Skeletal muscle cell (primary cell): ENCODE results near the gene CBX6.
A peak's percentile ranks its signal among the peaks of the same experiment; 100 is the strongest.
"Not testable (repeated sequence)": the region's sequence is repeated elsewhere in the genome, so short reads cannot be mapped to it uniquely, and the experiment has no call there.

Experiments
- DNase-seq: peaks from one replicate; pipeline ENCODE4 v3.0.0-alpha.2; 2010; ENCODE audit warnings: low read depth
- H3K4me3 ChIP-seq: 2 replicates; pipeline ENCODE4 v1.5.1; 2011; ENCODE audit warnings: low read depth, mild to moderate bottlenecking, control low read depth, low read length, moderate library complexity

The CBX6 gene

GRCh38 chr22:38872172-38872830 is at the start of gene CBX6:
Gene CBX6, minus strand, starts transcription at chr22:38872216. Its CDS starts 26 bp downstream, at chr22:38872190.
- DNase-seq = peak; percentile 72

DNA sequence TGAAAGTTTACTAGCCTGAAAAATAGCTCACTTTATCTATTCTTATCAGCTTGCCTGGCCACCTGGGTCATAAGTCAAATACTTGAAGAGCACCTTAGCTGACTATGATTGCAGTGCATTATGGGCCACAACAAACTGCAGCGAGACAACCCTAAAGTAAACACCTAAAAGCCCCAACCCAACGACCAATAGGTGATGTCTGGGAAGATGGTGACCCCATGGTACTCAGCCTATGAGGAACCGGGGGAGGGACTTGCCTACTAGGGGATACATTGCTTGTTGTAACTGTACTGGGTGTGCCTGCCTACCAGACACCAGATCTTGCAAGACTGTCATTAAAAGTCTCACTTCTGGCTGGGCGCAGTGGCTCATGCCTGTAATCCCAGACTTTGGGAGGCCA is 49.8 kb upstream of the CBX6 start:
- no peak for DNase-seq
- H3K4me3 ChIP-seq = no peak overlapping the region

More at GRCh38 chr22:38872172-38872830, at the start of gene CBX6:
- peak within 1 kb of the TSS; percentile 69 for H3K4me3 ChIP-seq

DNA sequence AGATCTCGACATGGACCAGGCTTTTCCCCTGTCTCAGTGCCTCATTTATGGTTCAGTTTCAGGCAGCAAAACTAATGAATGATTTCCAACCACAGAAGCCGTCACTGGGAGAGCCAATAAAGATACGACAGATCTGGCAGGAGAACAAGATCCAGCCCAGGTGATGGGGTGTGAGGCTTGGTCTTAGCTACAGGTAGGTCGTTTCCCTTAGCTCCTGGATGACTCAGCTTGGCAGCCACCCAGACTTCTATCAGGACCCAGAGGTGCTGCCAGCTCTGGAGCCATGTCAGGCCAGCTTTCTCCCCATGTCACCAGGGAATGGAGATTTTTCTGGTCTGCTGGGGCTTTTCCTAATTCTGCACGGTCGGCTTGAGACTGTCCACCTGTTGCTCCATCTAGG is 49.1 kb upstream of the CBX6 start:
- no peak overlapping the region for H3K4me3 ChIP-seq
- no peak for DNase-seq

DNA sequence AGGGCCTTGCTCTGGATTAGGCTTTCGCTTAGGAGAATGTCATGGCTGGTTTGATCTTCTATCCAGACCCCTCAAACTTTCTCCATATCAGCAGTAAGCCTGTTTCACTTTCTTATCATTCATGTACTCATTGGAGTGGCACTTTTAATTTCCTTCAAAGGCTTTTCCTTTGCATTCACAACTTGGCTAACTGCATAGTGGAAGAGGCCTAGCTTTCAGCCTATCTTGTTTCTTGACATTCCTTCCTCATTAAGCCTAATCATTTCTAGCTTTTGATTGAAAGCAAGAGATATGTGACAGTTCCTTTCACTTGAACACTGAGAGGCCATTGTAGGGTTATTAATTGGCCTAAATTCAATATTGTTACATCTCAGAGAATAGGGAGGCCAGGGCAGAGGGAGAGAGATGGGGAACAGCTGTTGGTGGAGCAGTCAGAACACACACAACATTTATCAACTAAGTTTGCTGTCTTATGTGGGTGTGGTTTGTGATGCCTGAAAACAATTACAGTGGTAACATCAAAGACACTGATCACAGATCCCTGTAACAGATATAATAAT is 47.7 kb upstream of the CBX6 start:
- no peak overlapping the region for H3K4me3 ChIP-seq
- no peak for DNase-seq

DNA sequence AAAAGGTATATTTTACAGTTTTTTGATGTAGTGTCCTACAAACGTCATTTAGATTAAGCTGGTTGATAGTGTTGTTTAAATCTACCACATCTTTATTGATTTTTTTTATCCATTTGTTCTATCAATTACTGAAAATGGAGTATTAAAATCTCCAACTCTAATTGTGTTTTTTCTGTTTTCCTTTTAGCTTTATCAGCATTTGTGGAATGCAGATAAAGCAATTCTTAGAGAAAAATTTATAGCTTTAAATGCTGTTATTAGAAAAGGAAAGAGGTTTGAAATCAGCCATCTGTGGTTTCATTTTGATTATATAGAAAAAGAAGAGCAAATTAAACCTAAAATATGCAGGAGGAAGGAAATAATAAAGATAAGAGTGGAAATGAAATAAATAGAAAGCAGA is 39.4 kb upstream of the CBX6 start:
- no peak overlapping the region for H3K4me3 ChIP-seq
- no peak for DNase-seq

- DNase-seq = no peak
- H3K4me3 ChIP-seq = no peak overlapping the region
These were observed 35.8 kb upstream of the CBX6 start for GRCh38 chr22:38907767-38908166.

DNA sequence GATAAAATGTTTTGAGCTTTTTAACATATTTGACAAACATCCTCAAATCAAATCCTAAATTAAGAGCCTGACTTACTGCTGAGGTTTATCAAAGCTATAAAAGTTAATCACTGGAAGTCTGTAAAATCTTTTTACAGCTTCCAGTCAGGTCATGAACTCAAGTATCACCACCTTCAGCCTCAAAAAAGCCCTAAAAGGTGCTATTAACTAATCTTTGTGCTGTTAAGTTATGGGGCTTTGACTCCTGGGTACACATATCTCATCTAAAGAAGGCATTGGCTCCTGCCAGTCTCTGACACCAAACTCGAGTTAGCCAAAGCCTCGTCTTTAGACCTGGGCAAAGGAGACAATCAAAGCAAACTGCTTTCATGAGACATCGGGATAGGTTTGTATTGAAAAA is 34.0 kb upstream of the CBX6 start:
- no peak for DNase-seq
- no peak overlapping the region for H3K4me3 ChIP-seq

GRCh38 chr22:38904052-38904617 is 32.1 kb upstream of the CBX6 start:
- not testable (repeated sequence) for H3K4me3 ChIP-seq, DNase-seq

- no peak overlapping the region for H3K4me3 ChIP-seq
- no peak for DNase-seq
These were observed 29.2 kb upstream of the CBX6 start for GRCh38 chr22:38901111-38901641.

DNA sequence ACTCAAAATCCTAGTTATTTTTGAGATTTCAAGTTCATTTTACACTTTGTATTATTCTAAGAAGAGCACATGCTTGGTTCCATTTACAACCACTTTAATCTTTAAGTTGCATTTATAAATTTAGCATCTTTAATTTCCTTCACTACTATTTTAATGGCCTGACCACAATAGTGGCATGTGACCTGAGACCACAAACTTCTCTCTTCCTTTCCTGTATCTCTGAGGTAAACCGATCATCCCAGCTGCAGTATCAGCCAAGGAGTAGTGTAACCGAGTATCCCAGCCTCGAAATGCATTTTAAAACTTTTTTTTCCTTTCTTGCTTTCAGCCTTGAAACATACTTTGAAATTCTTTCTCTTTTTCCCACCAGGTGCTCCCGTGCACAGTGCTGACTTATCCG is 28.7 kb upstream of the CBX6 start:
- no peak overlapping the region for H3K4me3 ChIP-seq
- no peak for DNase-seq

DNA sequence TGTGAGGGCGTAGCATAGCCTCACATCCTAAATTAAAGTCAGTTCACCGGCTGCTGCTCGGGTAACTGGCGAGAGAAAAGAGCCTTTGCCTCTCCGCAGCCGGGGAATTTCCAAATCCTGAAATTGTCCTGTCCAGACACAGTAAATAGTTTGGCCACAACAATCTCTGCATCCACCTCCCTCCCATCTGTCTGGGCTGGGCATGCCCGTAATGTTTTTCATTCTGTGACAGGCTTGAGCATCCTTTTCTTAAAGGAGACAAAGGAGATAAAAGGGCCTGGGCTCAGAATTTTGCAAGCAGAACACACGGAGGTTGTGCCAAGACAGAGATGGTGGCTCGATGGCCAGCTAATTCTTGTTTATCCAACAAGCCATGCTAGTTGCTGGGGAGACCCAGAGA is 19.2 kb upstream of the CBX6 start:
- no peak overlapping the region for H3K4me3 ChIP-seq
- no peak for DNase-seq

DNA sequence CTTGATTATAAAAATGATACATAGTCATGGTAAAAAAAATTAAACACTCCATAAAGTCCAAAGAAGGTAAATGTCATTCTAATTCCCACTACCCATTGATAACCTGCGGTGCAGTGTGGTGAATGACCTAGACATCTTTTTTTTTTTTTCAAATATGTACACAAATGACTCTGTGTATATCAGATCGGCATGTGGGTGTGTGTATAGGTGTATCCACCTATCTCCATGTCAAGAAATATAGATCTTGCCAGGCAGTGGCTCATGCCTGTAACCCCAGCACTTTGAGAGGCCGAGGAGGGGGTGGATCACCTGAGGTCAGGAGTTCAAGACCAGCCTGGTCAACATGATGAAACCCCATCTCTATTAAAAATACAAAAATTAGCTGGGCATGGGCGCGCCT is 18.4 kb upstream of the CBX6 start:
- DNase-seq = no peak
- H3K4me3 ChIP-seq = no peak overlapping the region

GRCh38 chr22:38886333-38886732 is 14.3 kb upstream of the CBX6 start:
- no peak for DNase-seq

DNA sequence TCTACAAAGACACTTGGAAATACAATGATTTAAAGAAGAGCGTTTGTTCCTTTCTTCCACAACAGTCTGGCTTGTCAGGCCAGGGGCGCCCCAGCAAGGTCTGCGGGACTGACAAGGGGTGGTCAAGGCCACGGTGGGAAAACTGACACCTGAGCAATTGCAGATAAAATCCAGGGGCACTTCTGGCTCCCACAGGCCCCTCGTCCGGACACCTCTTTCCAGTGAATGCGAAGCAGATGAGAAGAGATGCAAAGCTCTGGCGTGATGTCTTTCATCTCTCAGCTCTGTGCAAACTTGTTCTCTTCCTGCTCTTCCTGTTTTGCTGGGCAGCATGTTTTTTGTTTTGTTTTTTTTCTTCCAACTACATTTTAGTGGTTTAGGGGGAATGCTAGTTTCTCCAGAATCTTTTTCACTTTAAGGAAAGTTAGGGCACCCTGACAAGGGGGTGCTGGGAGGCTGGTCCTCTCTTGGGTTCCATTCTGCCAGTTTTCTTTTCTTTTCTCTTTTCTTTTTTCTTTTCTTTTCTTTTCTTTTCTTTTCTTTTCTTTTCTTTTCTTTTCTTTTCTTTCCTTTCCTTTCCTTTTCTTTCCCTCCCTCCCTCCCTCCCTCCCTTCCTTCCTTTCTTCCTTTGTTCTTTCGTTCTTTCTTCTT is 11.1 kb upstream of the CBX6 start:
- no peak overlapping the region for H3K4me3 ChIP-seq
- no peak for DNase-seq

More at GRCh38 chr22:38886333-38886732, 14.3 kb upstream of the CBX6 start:
- no peak overlapping the region for H3K4me3 ChIP-seq

- no peak for DNase-seq
- no peak overlapping the region for H3K4me3 ChIP-seq
These were observed 10.2 kb upstream of the CBX6 start for GRCh38 chr22:38881997-38882879.

- peak; percentile 60 for DNase-seq
- no peak overlapping the region for H3K4me3 ChIP-seq
These were observed 9.5 kb upstream of the CBX6 start for GRCh38 chr22:38881464-38881871.

DNA sequence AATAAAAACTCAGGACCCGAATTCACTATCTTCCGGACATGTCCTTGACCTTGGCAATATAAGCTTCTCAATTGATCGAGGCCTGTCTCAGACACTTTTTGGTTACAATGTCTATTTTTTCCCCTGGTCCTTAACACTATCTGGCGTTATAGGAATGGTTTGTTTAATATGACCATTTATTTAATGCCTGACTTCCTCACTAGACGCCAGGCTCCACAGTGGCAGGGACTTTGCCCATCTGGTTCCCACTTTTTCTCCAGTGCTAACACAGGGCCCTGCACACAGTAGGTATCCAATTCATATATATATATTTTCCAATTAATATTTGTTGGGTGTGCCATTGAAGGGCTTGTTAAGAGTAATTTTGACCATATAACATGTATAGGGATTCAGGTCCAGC is 7.9 kb upstream of the CBX6 start:
- no peak for DNase-seq
- H3K4me3 ChIP-seq = no peak overlapping the region

- H3K4me3 ChIP-seq = no peak overlapping the region
- DNase-seq = no peak
These were observed 7.2 kb upstream of the CBX6 start for GRCh38 chr22:38879108-38879729.

DNA sequence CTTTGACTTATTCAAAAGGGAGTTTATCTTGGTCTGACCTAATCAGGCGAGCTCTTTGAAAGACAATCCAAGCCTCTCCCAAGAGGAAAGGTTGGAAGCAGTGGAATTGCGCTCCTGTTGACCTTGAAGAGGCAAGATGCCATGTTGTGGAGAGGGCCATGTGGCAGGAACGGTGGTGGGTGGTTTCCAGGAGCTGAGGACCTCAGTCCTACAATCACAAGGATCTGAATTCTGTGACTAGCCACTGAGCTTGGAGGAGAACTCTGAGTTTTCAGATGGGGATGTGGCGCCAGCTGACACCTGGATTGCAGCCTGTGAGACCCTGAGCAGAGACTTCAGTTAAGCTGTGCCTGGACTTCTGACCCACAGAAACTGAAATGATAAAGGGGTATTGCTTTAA is 6.0 kb upstream of the CBX6 start:
- DNase-seq = no peak
- no peak overlapping the region for H3K4me3 ChIP-seq
